Measurements from ENCODE around the gene NAGA. TPM values are rescaled to one million over a fixed set of nuclear protein-coding genes. Genes with fewer than 3 reads are reported as not detected.

The NAGA gene
- total and polyA plus RNA-seq, 2 donors (not counting 1 experiment from before 2014, with no cell fraction given): 13.2 to 20.2 TPM

DNA sequence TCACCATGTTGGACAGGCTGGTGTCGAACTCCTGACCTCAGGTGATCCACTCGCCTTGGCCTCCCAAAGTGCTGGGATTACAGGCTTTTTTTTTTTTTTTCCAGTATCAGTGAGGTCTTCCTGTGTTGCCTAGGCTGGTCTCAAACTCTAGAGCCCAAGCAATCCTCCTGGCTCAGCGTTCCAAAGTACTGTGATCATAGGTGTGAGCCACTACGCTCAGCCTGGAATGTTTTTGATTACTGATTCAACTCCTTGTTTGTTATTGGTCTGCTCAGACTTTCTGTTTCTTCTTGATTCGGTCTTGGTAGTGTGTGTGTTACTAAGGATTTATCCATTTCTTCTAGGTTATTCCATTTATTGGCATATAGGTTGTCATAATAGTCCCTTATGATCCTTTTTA is 31.3 kb downstream of the NAGA start:
- Mint-ChIP-seq H3K27ac (no peak overlapping the region), H3K4me1 (peaks cover 22% of the 10 kb centered on the region), H3K27me3 (no peaks in the 10 kb centered on the region), H3K4me3 (no peak overlapping the region), H3K9me3 (ENCODE audit: insufficient read depth) (peaks cover 11% of the 10 kb centered on the region)
- H3K4me1 ChIP-seq (ENCODE audit: control insufficient read depth in 2 of 2, insufficient read depth in 2 of 2, low read length in 2 of 2): peaks cover 7 to 8% of the 10 kb centered on the region in 2 donors
- no peaks in the 10 kb centered on the region for H3K36me3 ChIP-seq (replicated peaks in 1 of 2; ENCODE audit: control extremely low read depth in 1 of 2, control insufficient read depth in 1 of 2, extremely low read depth in 1 of 2, insufficient read depth in 2 of 2, low read length in 1 of 2)
- H3K27ac ChIP-seq (ENCODE audit: low read length in 2 of 2): no peak overlapping the region
- ChIA-PET POLR2A (interaction anchor here (0.7 kb wide), 1 partner anchor 1120 kb away, joined by 3 read pairs; no protein-coding TSS in a partner anchor), CTCF (no interaction called here)
- intact Hi-C loops (cut with micrococcal nuclease): no loop called here
- no peak overlapping the region for H2AFZ ChIP-seq (ENCODE audit: insufficient read depth, low read depth, low read length, poor library complexity, severe bottlenecking)
- H3K4me3 ChIP-seq (ENCODE audit: control extremely low read depth in 1 of 5, extremely low read depth in 1 of 5, insufficient read depth in 1 of 5, low read depth in 2 of 5, low read length in 4 of 5): no peak overlapping the region
- H4K20me1 ChIP-seq (ENCODE audit: control insufficient read depth, insufficient read depth, low read length, poor library complexity, severe bottlenecking): no peaks in the 10 kb centered on the region
- WGBS (ENCODE audit: insufficient coverage): 97% methylated on average over 3 of the region's 5 CpGs
- H3K27me3 ChIP-seq (replicated peaks in 1 of 4; ENCODE audit: control extremely low read depth in 1 of 4, control insufficient read depth in 3 of 4, insufficient read depth in 4 of 4, low read length in 3 of 4): no peaks in the 10 kb centered on the region
- TF ChIP-seq CTCF (IDR thresholded peaks at IDR 0.05): no peak
- no peak for TF ChIP-seq EZH2 (IDR thresholded peaks at IDR 0.05; ENCODE audit: borderline replicate concordance, insufficient read depth, low read depth, low read length, poor library complexity, severe bottlenecking)
- peak overlapping the region; percentile 24 for H3K4me2 ChIP-seq (replicated peaks; ENCODE audit: low read depth, low read length, poor library complexity, severe bottlenecking)
- H3K79me2 ChIP-seq (ENCODE audit: control insufficient read depth, insufficient read depth, low read length): no peaks in the 10 kb centered on the region
- DNase-seq: no peak
- no peak for ATAC-seq (ENCODE audit: low read depth)
- H3K9ac ChIP-seq (ENCODE audit: low read length): no peak overlapping the region
- peaks cover 7 to 23% (median 13%) of the 10 kb centered on the region in 3 donors for H3K9me3 ChIP-seq (ENCODE audit: control extremely low read depth in 1 of 3, control insufficient read depth in 2 of 3, insufficient read depth in 1 of 3, low read length in 2 of 3)

- TF ChIP-seq CTCF (IDR thresholded peaks at IDR 0.05): no peak
- no peak for TF ChIP-seq EZH2 (IDR thresholded peaks at IDR 0.05; ENCODE audit: borderline replicate concordance, insufficient read depth, low read depth, low read length, poor library complexity, severe bottlenecking)
- DNase-seq: no peak
- CTCF ChIA-PET: interaction anchor here (0.6 kb wide), 1 partner anchor 1100 kb away, joined by 4 read pairs; no protein-coding TSS in a partner anchor
- Histone ChIP-seq H4K20me1 (ENCODE audit: control insufficient read depth, insufficient read depth, low read length, poor library complexity, severe bottlenecking) (no peaks in the 10 kb centered on the region), H3K36me3 (replicated peaks in 1 of 2; ENCODE audit: control extremely low read depth in 1 of 2, control insufficient read depth in 1 of 2, extremely low read depth in 1 of 2, insufficient read depth in 2 of 2, low read length in 1 of 2) (peaks cover 0 to 2% of the 10 kb centered on the region in 2 experiments), H3K27me3 (replicated peaks in 1 of 4; ENCODE audit: control extremely low read depth in 1 of 4, control insufficient read depth in 3 of 4, insufficient read depth in 4 of 4, low read length in 3 of 4) (no peaks in the 10 kb centered on the region), H3K4me3 (ENCODE audit: control extremely low read depth in 1 of 5, extremely low read depth in 1 of 5, insufficient read depth in 1 of 5, low read depth in 2 of 5, low read length in 4 of 5) (no peak overlapping the region), H3K4me2 (replicated peaks; ENCODE audit: low read depth, low read length, poor library complexity, severe bottlenecking) (no peak overlapping the region), H3K79me2 (ENCODE audit: control insufficient read depth, insufficient read depth, low read length) (no peaks in the 10 kb centered on the region), H3K9ac (ENCODE audit: low read length) (no peak overlapping the region), H3K4me1 (ENCODE audit: control insufficient read depth in 2 of 2, insufficient read depth in 2 of 2, low read length in 2 of 2) (peaks cover 7 to 25% of the 10 kb centered on the region in 2 donors), H3K27ac (ENCODE audit: low read length in 2 of 2) (no peak overlapping the region), H2AFZ (ENCODE audit: insufficient read depth, low read depth, low read length, poor library complexity, severe bottlenecking) (no peak overlapping the region), H3K9me3 (ENCODE audit: control extremely low read depth in 1 of 3, control insufficient read depth in 2 of 3, insufficient read depth in 1 of 3, low read length in 2 of 3) (peaks cover 0 to 21% (median 9%) of the 10 kb centered on the region in 3 donors)
- WGBS (ENCODE audit: insufficient coverage): 91% methylated on average over 7 of the region's 8 CpGs
- Mint-ChIP-seq H3K27me3 (no peaks in the 10 kb centered on the region), H3K9me3 (ENCODE audit: insufficient read depth) (peaks cover 2% of the 10 kb centered on the region), H3K4me3 (no peak overlapping the region), H3K27ac (no peak overlapping the region), H3K4me1 (peaks cover 33% of the 10 kb centered on the region)
- POLR2A ChIA-PET: no interaction called here
- intact Hi-C loops (cut with micrococcal nuclease): no loop called here
- ATAC-seq (ENCODE audit: low read depth): no peak
Observed at GRCh38 chr22:42035256-42035655, 35.4 kb downstream of the NAGA start.
